Stimulated activated CD8-positive, alpha-beta memory T cell treated with anti-CD3 and anti-CD28 coated beads, Interleukin-4, amount 100 ng/mL, for 24 hours (primary cell): ENCODE data around the gene HIVEP3.
"Not testable (repeated sequence)": the region's sequence is repeated elsewhere in the genome, so short reads cannot be mapped to it uniquely, and the experiment has no call there.

Source experiments
- DNase-seq: peaks from one replicate; pipeline ENCODE4 v3.0.0-alpha.2; 2020; ENCODE audit warnings: low read depth

The HIVEP3 gene

DNA sequence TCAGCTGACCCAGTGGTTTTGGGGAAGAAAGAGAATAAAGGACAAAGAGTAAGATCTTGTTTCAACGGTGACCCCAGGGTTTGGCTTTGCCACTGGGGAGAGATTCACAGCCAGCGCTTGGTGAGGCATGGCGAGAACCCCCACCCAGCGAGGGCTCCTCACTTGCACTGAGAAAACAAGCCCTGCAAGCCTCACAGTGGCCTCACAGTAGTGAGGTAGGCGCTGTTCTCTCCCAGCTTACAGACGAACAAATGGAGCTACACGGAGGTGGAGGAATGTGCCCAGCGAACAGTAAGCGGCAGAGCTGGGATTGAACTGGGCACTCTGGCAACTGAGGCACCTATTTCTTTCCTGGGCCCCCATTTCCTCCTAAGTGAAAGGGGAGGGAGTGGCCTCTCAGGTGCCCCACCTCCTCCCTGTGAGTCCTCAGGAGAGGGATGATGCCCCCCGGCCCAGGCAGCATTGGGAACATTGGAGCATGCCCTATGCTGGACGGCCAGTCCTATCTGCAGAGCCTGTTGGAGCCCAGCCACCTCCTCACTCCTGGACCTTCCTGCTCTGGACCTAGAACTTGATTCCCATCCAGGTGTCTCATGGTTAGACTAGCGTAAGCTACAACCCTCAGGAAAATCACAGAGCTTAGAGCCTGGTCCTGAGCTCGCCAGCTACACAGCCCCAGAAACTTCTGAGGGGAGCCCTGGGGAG lies 360.8 kb downstream of the HIVEP3 start:
- no peak for DNase-seq

DNA sequence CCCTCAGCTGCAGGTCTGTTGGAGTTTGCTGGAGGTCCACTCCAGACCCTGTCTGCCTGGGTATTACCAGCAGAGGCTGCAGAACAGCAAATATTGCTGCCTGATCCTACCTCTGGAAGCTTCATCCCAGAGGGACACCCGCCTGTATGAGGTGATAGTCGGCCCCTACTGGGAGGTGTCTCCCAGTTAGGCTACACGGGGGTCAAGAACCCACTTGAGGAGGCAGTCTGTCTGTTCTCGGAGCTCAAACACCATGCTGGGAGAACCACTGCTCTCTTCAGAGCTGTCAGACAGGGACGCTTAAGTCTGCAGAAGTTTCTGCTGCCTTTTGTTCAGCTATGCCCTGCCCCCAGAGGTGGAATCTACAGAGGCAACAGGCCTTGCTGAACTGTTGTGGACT lies 364.0 kb downstream of the HIVEP3 start:
- DNase-seq = not testable (repeated sequence)

DNA sequence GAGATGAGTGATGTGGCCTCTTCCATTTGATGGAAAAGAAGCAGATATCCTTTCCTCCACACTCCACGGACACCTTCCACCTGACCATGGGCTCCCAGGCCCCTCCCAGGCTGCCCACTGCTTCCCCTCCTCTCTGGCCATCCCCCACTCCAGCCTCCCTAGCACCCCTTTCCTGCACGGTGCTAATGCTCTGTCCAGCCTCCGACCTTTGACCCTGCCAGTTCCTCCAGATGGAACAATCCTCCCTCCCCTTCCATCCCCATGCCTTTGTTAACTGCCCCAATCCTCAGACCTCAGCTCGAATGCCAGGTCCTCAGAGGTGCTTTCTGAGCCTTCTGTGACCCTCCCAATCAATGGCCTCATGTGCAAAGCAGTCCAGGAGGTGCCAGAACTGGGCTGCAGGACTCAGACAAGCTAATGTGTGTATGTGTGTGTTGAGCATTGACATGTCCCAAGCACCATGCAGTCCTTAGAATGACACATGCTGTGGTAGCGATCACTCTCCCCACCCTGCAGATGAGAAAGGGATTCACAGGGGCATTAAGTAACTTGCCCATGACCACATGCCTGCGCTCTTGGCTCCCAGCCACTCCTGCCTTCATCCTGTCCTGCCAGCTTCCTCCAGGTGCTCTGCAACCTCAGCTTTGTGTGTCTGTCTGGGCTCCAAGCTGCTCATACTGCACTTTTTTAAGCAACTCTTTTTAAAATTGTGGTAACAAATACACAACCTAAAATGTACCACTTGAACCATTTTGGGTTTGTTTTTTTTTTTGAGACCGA lies 370.8 kb downstream of the HIVEP3 start:
- DNase-seq = no peak

DNA sequence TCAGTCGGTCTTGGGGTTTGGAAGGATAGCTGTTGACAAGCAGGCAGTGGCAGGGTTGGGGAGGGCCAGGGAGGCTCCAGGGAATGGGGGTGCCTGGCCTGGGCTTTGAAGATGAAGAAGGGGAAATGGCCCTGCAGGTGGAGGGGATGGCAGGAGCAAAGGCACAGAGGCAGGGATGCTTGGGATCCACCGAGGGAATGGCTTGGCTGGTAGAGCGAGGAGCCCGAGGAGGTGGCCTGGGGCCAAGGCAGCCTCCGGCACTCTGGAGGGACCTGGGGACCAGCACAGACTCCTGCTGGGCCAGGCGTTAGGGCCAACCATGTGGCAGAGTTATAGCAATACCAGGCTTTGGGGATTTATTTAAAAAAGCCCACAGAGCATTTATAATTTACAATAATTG lies 371.4 kb downstream of the HIVEP3 start:
- no peak for DNase-seq

DNA sequence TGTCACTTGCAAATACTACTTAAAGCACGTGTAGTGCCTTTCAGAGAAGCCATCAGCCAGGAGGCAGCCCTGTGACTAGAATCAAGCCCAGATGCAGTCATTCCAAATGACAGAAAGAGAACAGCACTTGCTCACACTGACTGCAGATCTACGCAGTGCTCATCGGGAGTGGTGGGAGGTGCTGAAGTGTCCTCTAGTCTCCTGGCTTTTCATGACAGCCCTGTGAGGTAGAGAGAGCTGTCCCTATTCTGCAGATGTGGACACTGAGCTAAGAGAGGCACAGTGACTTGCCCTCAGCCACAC lies 371.9 kb downstream of the HIVEP3 start:
- no peak for DNase-seq

DNA sequence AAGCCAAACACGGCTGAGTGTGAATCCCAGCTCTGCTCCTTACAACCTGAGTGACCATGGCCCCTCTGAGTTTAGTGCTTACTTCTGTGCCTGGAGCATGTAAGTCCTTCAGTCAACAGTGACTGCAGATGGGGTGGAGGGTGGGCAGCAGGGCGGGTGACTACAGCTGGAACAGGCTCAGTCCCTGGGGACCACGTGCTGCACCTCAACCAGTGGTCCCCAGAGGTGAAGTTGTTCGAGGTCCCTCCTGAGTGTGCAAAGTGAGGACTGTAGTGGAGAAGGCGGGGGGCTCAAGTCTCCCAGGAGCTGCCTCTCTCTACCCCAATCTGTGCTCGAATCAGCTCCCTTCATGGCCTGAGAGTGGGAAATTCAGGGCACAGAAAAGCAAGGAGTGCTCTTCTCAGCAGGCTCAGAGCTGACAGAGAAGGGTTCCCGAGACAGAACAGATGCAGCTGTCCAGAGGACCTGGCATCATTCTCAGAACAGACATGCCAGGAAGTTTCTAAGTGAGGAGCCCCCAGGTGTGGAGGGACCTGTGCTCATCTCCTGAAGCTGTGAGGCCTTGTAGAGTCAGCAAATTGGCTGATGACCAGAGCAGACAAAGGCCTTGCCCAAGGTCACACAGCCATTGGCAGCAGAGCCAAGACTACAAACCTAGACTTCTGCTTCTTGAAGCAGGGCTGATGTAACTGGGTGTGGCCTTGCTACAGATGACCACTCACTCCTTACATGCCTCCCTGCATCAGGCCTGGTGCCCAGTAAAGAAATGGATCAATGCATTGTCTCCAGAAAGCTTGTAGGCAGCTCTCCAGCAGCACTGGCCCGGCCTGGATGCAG lies 372.5 kb downstream of the HIVEP3 start:
- DNase-seq = no peak

DNA sequence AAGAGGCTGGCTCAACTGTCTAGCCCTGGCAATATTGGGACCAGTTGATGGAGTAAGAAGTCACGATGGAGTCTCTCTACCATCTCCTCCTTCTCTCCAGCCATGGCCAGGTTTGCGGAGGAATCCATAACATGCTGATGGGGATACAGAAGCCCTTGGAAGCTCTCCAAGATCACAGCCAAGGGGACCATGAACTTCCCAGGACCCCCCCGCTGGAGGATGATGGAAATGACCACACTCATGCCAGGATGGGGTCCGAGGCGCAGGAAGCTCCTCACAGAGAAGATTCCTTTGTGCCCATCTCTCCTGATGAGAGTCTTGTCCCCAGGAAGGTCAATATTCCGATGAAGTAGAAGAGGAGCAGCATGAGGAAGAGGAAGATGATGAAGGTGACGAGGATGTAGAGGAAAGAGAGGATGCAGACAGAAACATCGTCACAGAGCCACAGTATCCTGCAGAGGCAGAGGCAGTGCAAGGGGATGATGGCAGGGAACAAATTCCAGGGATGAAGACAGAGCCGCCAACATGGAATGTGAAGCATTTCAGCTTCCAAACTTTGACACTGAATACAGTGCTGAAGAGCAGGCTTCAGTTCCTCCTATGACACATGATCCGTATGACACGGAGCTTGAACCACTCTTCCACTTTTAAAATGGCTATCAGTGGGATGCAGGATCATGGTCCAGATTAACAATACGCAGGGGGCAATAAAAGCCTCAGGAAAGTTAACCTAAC lies 376.4 kb downstream of the HIVEP3 start:
- no peak for DNase-seq

DNA sequence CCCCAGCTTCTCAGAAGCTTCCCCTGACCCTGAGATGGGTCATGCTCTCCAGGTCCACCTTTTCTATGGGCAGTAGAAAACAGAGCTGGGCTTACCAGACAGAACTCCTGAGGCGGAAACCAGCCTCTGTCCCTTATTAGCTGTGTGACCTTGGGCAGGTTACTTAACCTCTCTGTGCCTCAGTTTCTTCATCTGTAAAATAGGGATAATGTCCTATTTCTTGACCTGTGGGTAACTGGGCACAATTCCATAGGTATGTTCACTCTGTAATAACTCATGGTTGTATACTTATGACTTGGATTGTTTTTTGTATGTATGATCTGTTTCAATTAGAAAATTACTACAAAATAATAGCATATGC lies 377.1 kb downstream of the HIVEP3 start:
- no peak for DNase-seq

DNA sequence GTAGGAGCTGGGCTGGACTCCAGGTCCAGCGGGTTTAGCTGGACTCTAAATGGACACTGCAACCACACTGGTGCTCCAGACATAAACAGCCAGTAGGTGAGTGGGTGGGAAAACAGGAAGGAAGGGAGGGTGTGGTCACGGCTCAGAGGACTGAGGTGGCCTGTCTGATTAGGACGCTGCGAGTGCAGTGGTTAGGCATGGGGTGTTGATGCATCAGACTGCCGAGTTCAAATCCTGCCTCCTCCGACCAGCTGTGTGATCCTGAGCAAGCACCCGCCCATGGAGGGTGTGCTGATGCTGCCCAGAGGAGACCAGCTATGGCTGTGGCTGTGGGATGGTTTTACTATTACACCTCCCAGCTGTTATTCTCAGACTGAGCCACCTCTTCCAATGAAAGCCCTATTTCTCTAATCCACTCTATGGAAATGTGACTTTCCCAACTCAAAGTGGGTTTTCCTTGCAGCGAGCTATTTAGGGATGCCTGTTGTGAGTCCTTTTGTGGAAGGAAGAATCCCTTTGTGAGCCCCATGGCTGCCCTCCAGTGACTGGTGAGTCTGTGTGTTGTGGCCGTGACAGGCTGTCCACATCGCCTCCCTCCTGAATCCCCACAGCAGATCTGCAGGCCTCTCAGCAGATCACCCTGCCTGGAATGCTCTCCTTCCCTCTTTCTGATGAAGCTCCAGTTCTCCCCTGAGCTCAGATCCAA lies 377.7 kb downstream of the HIVEP3 start:
- no peak for DNase-seq

DNA sequence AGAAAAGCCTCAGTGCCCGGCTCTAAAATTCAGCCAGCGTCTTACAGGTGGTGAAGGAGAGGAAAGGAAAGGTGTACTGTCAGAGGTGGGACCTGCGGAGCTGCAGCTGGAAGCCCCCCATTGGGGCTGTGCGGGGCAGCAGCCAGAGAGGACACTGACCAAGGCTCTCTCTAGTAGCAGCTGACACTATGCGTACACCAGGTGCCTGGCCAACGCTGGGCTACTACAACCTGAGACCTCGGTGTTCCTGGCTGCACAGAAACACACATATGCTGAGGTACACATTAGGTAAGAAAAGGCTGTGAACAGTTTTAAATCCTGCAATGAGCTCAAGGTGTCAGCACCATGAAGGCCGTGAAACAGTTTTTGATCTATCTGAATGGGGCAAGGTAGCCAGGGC lies 378.7 kb downstream of the HIVEP3 start:
- no peak for DNase-seq

DNA sequence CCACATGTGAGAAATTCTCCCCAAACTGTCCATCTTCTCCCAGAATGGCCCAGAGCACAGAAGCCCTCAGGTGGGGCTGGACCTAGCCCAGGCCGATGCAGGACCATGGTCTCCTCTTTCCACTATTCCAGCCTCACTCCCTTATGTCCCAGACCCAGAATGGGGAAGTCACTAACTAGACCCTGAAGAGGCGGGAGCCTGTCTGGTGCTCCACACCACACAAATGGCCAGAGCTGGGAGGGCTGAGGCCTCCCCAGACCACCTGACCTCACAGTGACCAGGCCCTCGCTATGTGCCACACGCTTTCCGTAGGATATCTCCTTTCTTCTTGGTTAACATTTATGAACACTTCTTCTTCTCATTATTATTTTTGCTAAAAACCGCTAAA lies 379.3 kb downstream of the HIVEP3 start:
- no peak for DNase-seq

DNA sequence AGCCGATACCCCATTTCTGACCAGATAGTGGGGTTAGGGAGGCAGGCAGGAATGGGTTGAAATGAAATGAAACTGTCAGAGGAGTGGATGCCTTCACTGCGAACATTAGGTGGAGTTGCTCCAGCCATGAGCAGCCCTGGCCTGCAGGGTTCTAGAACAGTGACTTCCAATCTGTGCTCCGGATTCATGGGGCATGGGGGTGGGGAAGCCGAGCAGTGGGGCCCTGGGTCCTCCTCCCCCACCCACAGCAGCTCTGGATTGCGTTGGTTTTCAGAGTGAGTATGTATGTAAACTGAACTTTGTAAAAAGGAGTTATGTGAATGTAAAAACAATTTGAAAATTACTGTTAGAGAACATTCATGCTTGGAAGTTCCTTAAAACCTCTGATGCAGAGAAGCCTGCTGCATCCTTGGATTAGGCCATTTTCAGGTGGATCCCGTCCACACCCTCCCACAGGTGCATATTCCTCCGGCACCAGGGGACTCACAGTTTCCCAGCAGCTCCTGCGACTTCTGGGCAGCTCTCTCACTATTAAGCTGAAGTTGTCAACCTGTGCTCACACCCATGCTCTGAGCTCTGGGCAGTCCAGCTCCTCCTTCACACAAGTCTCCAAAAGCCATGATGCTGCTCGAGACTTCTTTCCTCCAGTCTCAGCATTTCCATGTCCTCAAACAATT lies 379.8 kb downstream of the HIVEP3 start:
- DNase-seq = no peak

DNA sequence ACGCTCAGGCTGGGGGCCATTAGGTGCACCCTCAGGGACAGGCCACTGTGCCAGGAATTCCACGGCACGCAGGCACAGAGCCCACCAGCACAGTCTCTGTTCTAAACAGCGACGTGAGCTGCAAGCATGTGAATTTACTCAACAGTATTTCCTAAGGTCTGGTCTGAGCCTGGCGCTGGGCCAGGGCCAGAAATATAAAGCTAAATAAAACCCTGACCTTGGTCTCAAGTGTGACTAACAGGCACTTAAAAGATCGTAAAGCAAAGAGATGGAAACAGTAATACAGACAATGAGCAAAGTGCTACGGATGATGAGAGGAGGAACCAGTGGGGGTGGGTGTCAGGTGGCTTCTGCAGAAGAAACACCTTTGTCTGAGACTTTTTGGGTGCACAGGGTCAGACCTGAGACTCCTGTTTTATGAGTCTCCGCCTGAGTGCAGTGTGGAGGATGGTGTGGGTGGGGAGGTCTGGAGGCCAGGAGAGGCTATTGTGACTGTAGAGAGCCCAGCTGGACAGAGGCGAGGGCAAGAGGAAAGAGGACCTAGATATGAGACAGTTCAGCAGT lies 380.9 kb downstream of the HIVEP3 start:
- no peak for DNase-seq

DNA sequence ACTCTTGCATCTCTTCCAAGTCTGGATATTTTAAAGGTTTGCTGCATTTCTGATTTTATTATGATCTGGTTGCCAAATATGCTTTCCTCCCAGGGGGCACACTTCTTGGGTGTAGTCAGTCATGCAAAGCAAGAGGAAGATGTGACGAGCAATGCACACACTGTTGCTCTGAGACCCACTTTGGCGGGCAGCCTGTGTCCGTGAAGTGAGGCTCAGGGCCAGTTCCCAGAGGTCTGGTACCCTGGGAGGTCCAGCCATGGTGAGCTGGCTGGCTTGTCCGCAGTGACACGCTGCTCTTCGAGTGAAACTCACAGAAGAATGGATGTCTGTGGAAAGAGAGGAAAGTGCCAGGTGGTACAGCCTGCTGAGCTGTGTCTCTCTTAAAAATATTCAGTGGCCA lies 381.5 kb downstream of the HIVEP3 start:
- DNase-seq = no peak

DNA sequence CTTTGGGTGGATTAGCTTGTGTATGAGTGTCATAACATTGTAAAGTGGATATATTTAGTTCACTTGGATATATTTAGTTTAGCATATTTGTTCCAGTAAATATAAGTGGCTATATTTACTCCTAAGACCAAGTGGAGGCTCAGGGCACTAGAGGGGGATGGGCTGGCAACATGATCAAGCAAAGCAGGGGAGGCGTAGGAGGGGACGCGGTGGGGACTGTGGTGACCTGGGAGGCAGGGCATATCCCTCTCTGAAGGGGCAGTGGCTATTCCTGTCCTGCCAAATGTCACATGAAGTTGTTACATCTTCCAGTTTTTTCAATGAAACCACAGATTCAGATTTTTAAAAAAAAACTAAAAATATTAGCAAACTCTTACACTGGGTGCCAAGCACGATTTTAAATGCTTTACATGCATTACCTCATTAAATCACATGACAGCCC lies 382.3 kb downstream of the HIVEP3 start:
- no peak for DNase-seq

DNA sequence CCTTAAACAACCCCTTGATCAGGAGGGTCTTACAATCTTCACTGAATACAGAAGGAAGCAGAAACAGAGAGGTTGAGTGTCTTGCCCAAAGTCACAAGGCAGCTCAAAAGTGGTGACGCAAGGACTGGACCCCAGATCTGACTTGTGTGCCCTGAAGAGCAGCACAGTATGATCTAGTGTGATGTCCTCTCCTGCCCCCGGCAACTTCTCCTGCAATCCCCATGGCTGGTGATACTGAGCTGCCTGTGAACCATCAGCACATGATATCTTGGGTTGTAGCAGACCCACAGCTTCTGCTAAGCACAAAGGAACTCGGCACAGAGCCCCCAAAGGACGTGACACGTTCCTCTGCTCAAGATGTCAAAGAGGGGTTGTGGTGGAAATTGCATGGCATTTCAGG lies 383.0 kb downstream of the HIVEP3 start:
- DNase-seq = no peak

DNA sequence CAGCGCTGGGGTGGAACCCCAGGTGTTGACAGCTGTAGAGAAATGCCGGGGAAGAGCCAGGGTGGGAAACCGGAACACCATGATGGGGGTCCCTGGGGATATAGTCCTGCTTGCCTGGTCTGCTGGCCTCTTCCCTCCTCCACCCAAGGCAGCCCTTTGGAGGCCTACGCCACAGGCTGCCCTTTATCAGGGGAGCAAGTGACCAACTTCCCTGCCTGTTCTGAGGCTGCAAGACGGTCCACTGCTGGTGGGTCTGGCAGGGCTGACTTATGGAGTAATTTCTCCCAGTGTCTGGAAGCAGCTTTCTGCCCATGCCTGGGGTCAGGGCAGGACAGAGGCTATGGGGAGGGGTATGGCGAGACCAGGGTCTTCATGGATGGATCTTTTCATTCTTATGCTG lies 383.4 kb downstream of the HIVEP3 start:
- DNase-seq = no peak

DNA sequence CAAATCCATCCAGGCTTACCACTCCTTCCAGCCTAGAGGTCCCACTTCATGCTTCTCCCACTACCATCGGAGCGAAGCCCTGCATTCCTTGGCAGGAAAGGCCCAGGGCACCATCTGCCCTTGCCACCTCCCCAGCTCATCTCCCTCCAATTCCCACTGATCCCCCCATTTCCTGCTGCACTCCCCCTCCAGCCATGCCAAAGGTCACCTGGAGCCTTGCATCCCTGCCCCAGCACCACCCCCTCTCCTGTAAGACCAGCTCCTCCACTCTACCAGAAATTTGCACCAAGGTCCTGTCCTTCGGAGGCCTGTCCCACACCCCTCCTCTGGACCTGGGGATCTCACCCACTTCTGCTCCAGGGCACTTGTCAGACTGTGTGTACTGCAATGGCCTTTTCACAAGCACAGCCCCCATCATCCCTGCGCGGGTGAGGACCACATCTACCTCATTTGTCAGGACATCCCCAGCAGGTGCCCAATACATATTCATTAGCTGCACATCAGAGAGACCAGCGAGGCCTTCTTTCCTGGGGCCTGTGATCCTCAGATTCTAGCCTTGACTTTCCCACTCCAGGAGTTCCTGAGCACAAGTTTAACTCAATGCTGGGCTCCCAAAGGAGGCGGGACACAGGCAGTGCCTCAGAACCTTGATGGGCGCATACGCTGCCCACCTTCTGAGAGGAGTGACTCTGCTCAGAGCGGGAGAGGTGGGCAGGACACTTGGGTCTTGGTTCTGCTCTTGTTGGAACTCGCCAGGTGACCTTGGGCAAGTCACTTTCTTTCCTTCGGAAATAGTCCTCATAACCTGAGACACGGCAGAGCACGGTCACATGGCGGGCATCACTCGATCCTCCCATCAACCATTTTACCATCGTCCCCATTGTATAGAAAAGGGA lies 384.3 kb downstream of the HIVEP3 start:
- DNase-seq = no peak

DNA sequence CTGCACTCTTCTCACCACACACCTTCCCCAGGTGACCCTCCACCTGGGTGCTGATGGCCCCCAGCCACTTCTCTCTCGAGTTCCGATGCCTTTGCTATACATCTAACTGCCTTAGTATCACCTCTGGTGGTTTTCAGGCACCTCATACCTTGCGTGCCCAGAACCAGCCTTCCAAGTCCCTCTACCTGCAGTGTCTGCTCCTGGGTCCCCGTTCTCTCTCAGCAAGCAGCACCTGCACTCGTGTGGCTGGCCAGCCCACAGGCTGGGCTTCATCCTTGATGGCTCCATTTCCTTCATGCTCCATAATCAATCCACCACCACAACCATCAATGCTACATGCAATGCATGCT lies 385.0 kb downstream of the HIVEP3 start:
- no peak for DNase-seq
